A673 (cell line): ENCODE results near the gene OR52A5. TPM values are rescaled to one million over a fixed set of nuclear protein-coding genes. Genes with fewer than 3 reads are reported as not detected.

Experiments
- BruUV-seq: library from RNA; stranded (reverse); fragments of 400-500 nt; replicated peaks from 2 replicates; lab custom pipeline; 2021; lab: Mats Ljungman, UMichigan
- CTCF ChIA-PET: fragments of 300-600 bp; sonication (Branson Sonifier 250); formaldehyde crosslinking; loops from one replicate; lab custom pipeline; 2022; ENCODE audit warnings: antibody characterized with exemption; lab: Charles Lee
- POLR2A ChIA-PET: fragments of 300-600 bp; sonication (Branson Sonifier 250); formaldehyde crosslinking; loops from one replicate; lab custom pipeline; 2022; ENCODE audit warnings: antibody characterized with exemption; ENCODE audit not compliant: low non-redundant PET; lab: Charles Lee
- DNase-seq: peaks from one replicate; pipeline ENCODE4 v3.0.0-alpha.2; 2015; ENCODE audit warnings: low spot score
- H3K27ac ChIP-seq: fragments of 200-600 bp; sonication (generic); 2 replicates; pipeline ENCODE4 v1.5.1; 2016; ENCODE audit warnings: mixed run types, low read depth, mild to moderate bottlenecking, mixed read lengths, antibody characterized with exemption, low read length; ENCODE audit not compliant: poor library complexity, severe bottlenecking
- H3K27me3 ChIP-seq: fragments of 200-600 bp; sonication (generic); replicated peaks from 2 replicates; pipeline ENCODE4 v1.6.1; 2017; ENCODE audit warnings: mixed run types, low read depth, mild to moderate bottlenecking, mixed read lengths, antibody characterized with exemption, low read length; ENCODE audit not compliant: insufficient read depth, poor library complexity
- H3K36me3 ChIP-seq: fragments of 200-600 bp; sonication (generic); 2 replicates; pipeline ENCODE4 v1.6.1; 2016; ENCODE audit warnings: mixed run types, mild to moderate bottlenecking, mixed read lengths, antibody characterized with exemption, low read length; ENCODE audit not compliant: insufficient read depth, poor library complexity, severe bottlenecking
- H3K4me1 ChIP-seq: fragments of 200-600 bp; sonication (generic); 2 replicates; pipeline ENCODE4 v1.6.1; 2017; ENCODE audit warnings: mixed run types, mild to moderate bottlenecking, mixed read lengths, antibody characterized with exemption, low read length; ENCODE audit not compliant: insufficient read depth, poor library complexity, severe bottlenecking
- H3K4me3 ChIP-seq: fragments of 200-600 bp; sonication (generic); 2 replicates; pipeline ENCODE4 v1.5.1; 2016; ENCODE audit warnings: low read depth, mixed run types, mild to moderate bottlenecking, mixed read lengths, low read length; ENCODE audit not compliant: poor library complexity, severe bottlenecking
- H3K9me3 ChIP-seq: fragments of 200-600 bp; sonication (generic); 2 replicates; pipeline ENCODE4 v1.6.1; 2016; ENCODE audit warnings: mixed run types, low read depth, mild to moderate bottlenecking, mixed read lengths, antibody characterized with exemption, low read length; ENCODE audit not compliant: poor library complexity, severe bottlenecking
- CTCF ChIP-seq: fragments of 300-800, 200-600 bp; sonication (generic); conservative IDR thresholded peaks from 2 replicates; pipeline ENCODE4 v1.5.1; 2017; ENCODE audit warnings: low read depth, mild to moderate bottlenecking, antibody characterized with exemption, low read length, moderate library complexity, mixed read lengths
- EZH2 ChIP-seq: fragments of 200-600 bp; sonication (generic); IDR thresholded peaks from 2 replicates; pipeline ENCODE4 v1.6.1; 2017; ENCODE audit warnings: borderline replicate concordance, low read depth, mild to moderate bottlenecking, mixed read lengths, antibody characterized with exemption, low read length; ENCODE audit not compliant: poor library complexity, severe bottlenecking
- intact Hi-C: fragments of 100-400 bp; cut with micrococcal nuclease; formaldehyde crosslinking; loops from one replicate; pipeline ENCODE4 v1.10.0; 2022; ENCODE audit not compliant: unreplicated experiment
- total RNA-seq: library from RNA; stranded (reverse); gene quantifications from 2 replicates; pipeline ENCODE4 v1.2.3, GENCODE V29; 2021

OR52A5 gene
- total RNA-seq, 1 experiment from 2014 or later = not detected

DNA sequence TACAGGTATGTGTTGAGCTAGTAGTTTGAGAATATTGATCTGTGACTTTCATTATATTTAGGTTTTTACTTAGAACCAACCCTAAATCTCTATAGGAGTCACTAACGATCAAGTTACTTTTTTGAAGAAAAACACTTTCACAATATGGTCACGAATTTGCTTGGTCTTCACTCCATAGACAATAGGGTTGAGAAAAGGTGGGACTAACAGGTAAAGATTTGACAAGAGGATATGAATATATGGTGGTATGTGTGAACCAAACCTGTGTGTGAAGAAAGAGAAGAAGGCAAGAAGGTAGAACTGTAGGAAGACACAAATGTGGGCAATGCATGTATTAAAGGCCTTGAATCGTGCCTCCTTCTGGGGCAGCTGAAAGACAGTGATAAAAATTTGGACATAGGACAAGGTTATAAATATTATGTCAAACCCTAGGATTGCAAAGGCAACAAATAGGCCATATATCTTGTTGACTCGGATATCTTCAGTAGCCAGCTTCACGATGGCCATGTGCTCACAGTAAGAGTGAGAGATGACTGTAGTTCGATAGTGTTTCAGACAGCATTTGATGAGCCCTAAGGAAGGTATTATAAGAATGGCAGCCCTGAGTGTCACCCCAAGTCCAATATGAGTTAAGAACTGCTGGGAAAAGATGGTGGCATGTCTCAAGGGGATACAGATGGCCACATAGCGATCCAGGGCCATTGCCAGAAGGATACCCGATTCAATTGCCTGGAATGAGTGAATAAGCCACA, 6.4 kb downstream of the OR52A5 start:
- ChIA-PET POLR2A (no interaction called here), CTCF (no interaction called here)
- no peak for TF ChIP-seq CTCF
- TF ChIP-seq EZH2 = no peak
- intact Hi-C loops = no loop called here
- Histone ChIP-seq H3K36me3 (no peaks in the 10 kb centered on the region), H3K4me3 (no peak overlapping the region), H3K27me3 (no peaks in the 10 kb centered on the region), H3K27ac (no peak overlapping the region), H3K4me1 (no peaks in the 10 kb centered on the region), H3K9me3 (no peaks in the 10 kb centered on the region)
- BruUV-seq = no TSS peak
- no peak for DNase-seq

DNA sequence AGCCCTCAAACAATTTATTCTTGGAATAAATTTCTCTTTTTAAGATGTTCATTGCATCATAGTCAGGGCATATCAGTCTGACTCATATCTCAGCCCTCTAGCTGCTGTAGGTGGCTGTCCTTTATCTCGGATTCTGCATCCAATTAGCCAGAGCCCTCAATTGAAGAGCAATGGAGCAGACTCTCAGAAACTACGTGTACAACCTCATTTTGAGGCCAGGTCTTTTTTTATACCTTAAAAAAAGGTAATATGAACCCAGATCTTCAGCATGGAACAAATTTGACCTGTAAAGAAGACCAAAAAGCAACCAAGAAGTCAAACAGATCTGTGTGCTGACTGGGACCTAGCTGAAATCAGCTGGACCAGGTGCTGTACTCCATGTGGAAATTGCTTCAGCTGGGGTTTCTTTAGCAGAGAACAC, 8.7 kb downstream of the OR52A5 start:
- no peaks in the 10 kb centered on the region for H3K27me3 ChIP-seq
- H3K36me3 ChIP-seq = no peaks in the 10 kb centered on the region
- POLR2A ChIA-PET = no interaction called here
- TF ChIP-seq EZH2 (no peak), CTCF (no peak)
- CTCF ChIA-PET = no interaction called here
- no peak for DNase-seq
- no peak overlapping the region for H3K4me3 ChIP-seq
- H3K27ac ChIP-seq = no peak overlapping the region
- intact Hi-C loops = loop anchor here (10.0 kb wide), 1 partner anchor 755 kb away; the partner anchor contains the start of gene OR52E4
- BruUV-seq = no TSS peak
- no peaks in the 10 kb centered on the region for H3K9me3 ChIP-seq
- H3K4me1 ChIP-seq = no peaks in the 10 kb centered on the region

DNA sequence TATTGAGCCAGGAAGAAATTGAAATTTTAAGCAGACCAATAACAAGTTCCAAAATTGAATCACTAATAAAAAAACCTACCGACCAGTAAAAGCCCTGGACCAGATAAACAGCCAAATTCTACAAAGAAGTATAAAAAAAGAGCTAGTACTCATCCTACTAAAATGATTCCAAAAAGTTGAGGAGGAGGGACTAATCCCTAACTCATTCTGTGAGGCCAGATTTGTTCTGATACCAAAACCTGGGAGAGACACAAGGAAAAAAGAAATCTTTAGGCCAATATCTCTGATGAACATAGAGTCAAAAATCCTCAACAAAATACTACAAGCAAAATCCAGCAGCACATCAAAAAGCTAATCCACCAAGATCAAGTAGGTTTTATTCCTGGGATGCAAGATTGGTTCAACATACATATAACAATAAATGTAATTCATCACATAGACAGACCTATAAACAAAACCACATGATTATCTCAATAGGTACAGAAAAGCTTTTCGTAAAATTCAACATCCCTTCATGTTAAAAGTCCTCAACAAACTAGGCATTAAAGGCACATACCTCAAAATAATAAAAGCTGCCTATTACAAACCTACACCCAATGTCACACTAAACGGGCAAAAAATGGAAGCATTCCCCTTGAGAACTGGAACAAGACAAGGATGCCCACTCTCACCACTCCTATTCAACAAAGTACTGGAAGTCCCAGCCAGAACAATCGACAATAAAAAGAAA, 13.1 kb downstream of the OR52A5 start:
- H3K4me3 ChIP-seq = no peak overlapping the region
- no TSS peak for BruUV-seq
- no peaks in the 10 kb centered on the region for H3K9me3 ChIP-seq
- H3K4me1 ChIP-seq = no peaks in the 10 kb centered on the region
- ChIA-PET CTCF (no interaction called here), POLR2A (no interaction called here)
- intact Hi-C loops = loop anchor here (1.0 to 10.0 kb wide), 6 partner anchors 167 to 760 kb away; partner anchors contain the start of gene OR52E4
- no peaks in the 10 kb centered on the region for H3K36me3 ChIP-seq
- H3K27me3 ChIP-seq = no peaks in the 10 kb centered on the region
- DNase-seq = no peak
- no peak overlapping the region for H3K27ac ChIP-seq
- no peak for TF ChIP-seq CTCF
- TF ChIP-seq EZH2 = no peak
